Tibial artery (tissue), 4 donors: ENCODE data around the gene AK3.

Experiments used
- DNase-seq, 2 donors: peaks; one replicate each; pipeline ENCODE4 v3.0.0-alpha.2; 2019
- H3K27ac ChIP-seq, 2 donors: fragments of 200-600 bp; sonication (generic) in 1 of 2; 1 replicate in 1 of 2; 2 replicates in 1 of 2; pipeline ENCODE4 v1.5.1; 2018 to 2019; ENCODE audit warnings: mild to moderate bottlenecking in 1 of 2
- H3K27me3 ChIP-seq, 2 donors: fragments of 200-600 bp; sonication (generic) in 1 of 2; one replicate each; pipeline versions ENCODE4 v1.5.1 to v1.6.0; 2016 to 2019
- H3K36me3 ChIP-seq, 3 donors: fragments of 200-600 bp; sonication (generic) in 2 of 3; one replicate each; pipeline ENCODE4 v1.5.1; 2016 to 2019; ENCODE audit warnings: mild to moderate bottlenecking in 2 of 3
- H3K4me1 ChIP-seq, 4 donors: fragments of 200-600 bp; sonication (generic) in 2 of 4; 1 replicate in 3 of 4; 2 replicates in 1 of 4; pipeline ENCODE4 v1.5.1; 2016 to 2019
- H3K4me3 ChIP-seq, 2 donors: fragments of 200-600 bp; sonication (generic) in 1 of 2; 1 replicate in 1 of 2; 2 replicates in 1 of 2; pipeline ENCODE4 v1.5.1; 2018 to 2019; ENCODE audit warnings: mild to moderate bottlenecking in 2 of 2
- H3K9me3 ChIP-seq, 3 donors: fragments of 200-600 bp; sonication (generic) in 1 of 3; one replicate each; pipeline ENCODE4 v1.5.1; 2016 to 2019
- intact Hi-C: fragments of 100-400 bp; cut with DNase I; formaldehyde crosslinking; loops from one replicate; pipeline ENCODE4 v1.15.0; 2023; ENCODE audit warnings: low total_unique reads
- TF ChIP-seq, protein P1 (sequence below), 2 experiments: fragments of 200-600 bp in 1 of 2; fragments of 450-650 bp in 1 of 2; IDR thresholded peaks; one replicate each; pipeline ENCODE4 v1.5.1; 2017 to 2019; ENCODE audit warnings: antibody characterized with exemption in 2 of 2, mild to moderate bottlenecking in 1 of 2, moderate library complexity in 1 of 2

The AK3 gene

GRCh38 chr9:4743131-4743875, 2.3 kb upstream of the AK3 start:
- Histone ChIP-seq H3K27ac (no peak overlapping the region), H3K9me3 (no peaks in the 10 kb centered on the region), H3K36me3 (no peaks in the 10 kb centered on the region), H3K4me1 (peaks cover 0 to 16% (median 12%) of the 10 kb centered on the region in 4 donors), H3K4me3 (no peak overlapping the region), H3K27me3 (no peaks in the 10 kb centered on the region)
- TF ChIP-seq, protein P1, sequence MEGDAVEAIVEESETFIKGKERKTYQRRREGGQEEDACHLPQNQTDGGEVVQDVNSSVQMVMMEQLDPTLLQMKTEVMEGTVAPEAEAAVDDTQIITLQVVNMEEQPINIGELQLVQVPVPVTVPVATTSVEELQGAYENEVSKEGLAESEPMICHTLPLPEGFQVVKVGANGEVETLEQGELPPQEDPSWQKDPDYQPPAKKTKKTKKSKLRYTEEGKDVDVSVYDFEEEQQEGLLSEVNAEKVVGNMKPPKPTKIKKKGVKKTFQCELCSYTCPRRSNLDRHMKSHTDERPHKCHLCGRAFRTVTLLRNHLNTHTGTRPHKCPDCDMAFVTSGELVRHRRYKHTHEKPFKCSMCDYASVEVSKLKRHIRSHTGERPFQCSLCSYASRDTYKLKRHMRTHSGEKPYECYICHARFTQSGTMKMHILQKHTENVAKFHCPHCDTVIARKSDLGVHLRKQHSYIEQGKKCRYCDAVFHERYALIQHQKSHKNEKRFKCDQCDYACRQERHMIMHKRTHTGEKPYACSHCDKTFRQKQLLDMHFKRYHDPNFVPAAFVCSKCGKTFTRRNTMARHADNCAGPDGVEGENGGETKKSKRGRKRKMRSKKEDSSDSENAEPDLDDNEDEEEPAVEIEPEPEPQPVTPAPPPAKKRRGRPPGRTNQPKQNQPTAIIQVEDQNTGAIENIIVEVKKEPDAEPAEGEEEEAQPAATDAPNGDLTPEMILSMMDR (IDR thresholded peaks at IDR 0.05) = no peak
- intact Hi-C loops = loop anchor here (5.0 to 10.0 kb wide), 2 partner anchors 81 to 841 kb away; partner anchors contain the start of gene PLPP6
- DNase-seq = no peak

- H3K27ac ChIP-seq = peak overlapping the region; percentile 85 to 95
- intact Hi-C loops = loop anchor here (5.0 to 10.0 kb wide), 2 partner anchors 80 to 843 kb away; partner anchors contain the start of gene PLPP6
- H3K9me3 ChIP-seq = no peaks in the 10 kb centered on the region
- H3K4me3 ChIP-seq = peak overlapping the region in 1 of 2 donors; percentile 95
- no peaks in the 10 kb centered on the region for H3K27me3 ChIP-seq
- H3K4me1 ChIP-seq = peaks cover 0 to 16% (median 12%) of the 10 kb centered on the region in 4 donors
- H3K36me3 ChIP-seq = no peaks in the 10 kb centered on the region
- TF ChIP-seq, protein P1 (IDR thresholded peaks at IDR 0.05) = no peak
- DNase-seq = no peak
These were observed 1.2 kb upstream of the AK3 start for GRCh38 chr9:4742246-4742645.

- peaks cover 0 to 16% (median 12%) of the 10 kb centered on the region in 4 donors for H3K4me1 ChIP-seq
- TF ChIP-seq, protein P1 (IDR thresholded peaks at IDR 0.05) = no peak
- peak; percentile 38 to 72 for DNase-seq
- no peaks in the 10 kb centered on the region for H3K27me3 ChIP-seq
- H3K36me3 ChIP-seq = no peaks in the 10 kb centered on the region
- H3K9me3 ChIP-seq = no peaks in the 10 kb centered on the region
- intact Hi-C loops = loop anchor here (5.0 to 10.0 kb wide), 2 partner anchors 79 to 843 kb away; partner anchors contain the start of gene PLPP6
- H3K27ac ChIP-seq = peak overlapping the region; percentile 85 to 95
- H3K4me3 ChIP-seq = peak overlapping the region; percentile 94 to 95
These were observed 525 bp upstream of the AK3 start for GRCh38 chr9:4741365-4742089.

GRCh38 chr9:4740388-4740637, 689 bp downstream of the AK3 start:
- no peaks in the 10 kb centered on the region for H3K27me3 ChIP-seq
- peak overlapping the region; percentile 94 to 95 for H3K4me3 ChIP-seq
- DNase-seq = no peak
- H3K27ac ChIP-seq = peak overlapping the region; percentile 85 to 95
- H3K4me1 ChIP-seq = peaks cover 0 to 16% (median 12%) of the 10 kb centered on the region in 4 donors
- intact Hi-C loops = loop anchor here (5.0 to 10.0 kb wide), 2 partner anchors 78 to 844 kb away; partner anchors contain the start of gene PLPP6
- TF ChIP-seq, protein P1 (IDR thresholded peaks at IDR 0.05) = no peak
- H3K36me3 ChIP-seq = no peaks in the 10 kb centered on the region
- H3K9me3 ChIP-seq = no peaks in the 10 kb centered on the region

- no peak for DNase-seq
- H3K4me3 ChIP-seq = peak overlapping the region; percentile 94 to 95
- intact Hi-C loops = loop anchor here (5.0 to 10.0 kb wide), 2 partner anchors 77 to 845 kb away; partner anchors contain the start of gene PLPP6
- H3K27ac ChIP-seq = peak overlapping the region; percentile 85 to 95
- peaks cover 0 to 17% (median 12%) of the 10 kb centered on the region in 4 donors for H3K4me1 ChIP-seq
- H3K9me3 ChIP-seq = no peaks in the 10 kb centered on the region
- no peaks in the 10 kb centered on the region for H3K36me3 ChIP-seq
- TF ChIP-seq, protein P1 (IDR thresholded peaks at IDR 0.05) = no peak
- no peaks in the 10 kb centered on the region for H3K27me3 ChIP-seq
These were observed 1.2 kb downstream of the AK3 start for GRCh38 chr9:4739587-4740387.
